Left lobe of liver (tissue), 2 donors: Measurements from ENCODE around the gene CCDC112. TPM values are rescaled to one million over a fixed set of nuclear protein-coding genes. Genes with fewer than 3 reads are reported as not detected.
A peak's percentile ranks its signal among the peaks of the same experiment; 100 is the strongest.
"Not testable (repeated sequence)": the region's sequence is repeated elsewhere in the genome, so short reads cannot be mapped to it uniquely, and the experiment has no call there.

ENCODE experiments used
- ATAC-seq: fragments of 200-7000 bp; cut with Tn5 transposase; one replicate; pipeline ENCODE4 v1.9.1; 2020; ENCODE audit warnings: mild to moderate bottlenecking, moderate library complexity
- DNase-seq: peaks from one replicate; pipeline ENCODE4 v3.0.0-alpha.2; 2020; ENCODE audit warnings: low spot score
- total RNA-seq: library from RNA; stranded (reverse); gene quantifications from one replicate; pipeline ENCODE4 v1.2.1, GENCODE V29; 2021
- donor health status: DM: no; HTN: no; CAD: no; lungs with moderate emphysema.
- donor health status: DM: no; HTN: yes; CAD: no.

Gene CCDC112
- total RNA-seq, 1 donor from 2014 or later: 0.58 TPM

DNA sequence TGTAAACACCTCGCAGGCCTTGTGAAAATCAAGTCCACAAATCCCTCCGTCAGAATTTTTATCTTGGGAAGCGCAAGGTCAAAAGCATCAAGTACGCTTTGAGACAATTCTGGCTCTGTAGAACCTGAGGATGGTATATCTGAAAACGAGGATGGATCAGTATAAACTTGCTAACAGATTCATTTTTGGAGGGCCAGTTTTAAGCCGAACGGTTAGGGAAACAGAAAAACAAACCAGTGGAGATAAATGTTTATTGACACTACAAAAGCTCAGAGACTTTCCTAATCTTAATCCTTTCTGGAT is 33.4 kb downstream of the CCDC112 start:
- DNase-seq (no peak), ATAC-seq (no peak)

DNA sequence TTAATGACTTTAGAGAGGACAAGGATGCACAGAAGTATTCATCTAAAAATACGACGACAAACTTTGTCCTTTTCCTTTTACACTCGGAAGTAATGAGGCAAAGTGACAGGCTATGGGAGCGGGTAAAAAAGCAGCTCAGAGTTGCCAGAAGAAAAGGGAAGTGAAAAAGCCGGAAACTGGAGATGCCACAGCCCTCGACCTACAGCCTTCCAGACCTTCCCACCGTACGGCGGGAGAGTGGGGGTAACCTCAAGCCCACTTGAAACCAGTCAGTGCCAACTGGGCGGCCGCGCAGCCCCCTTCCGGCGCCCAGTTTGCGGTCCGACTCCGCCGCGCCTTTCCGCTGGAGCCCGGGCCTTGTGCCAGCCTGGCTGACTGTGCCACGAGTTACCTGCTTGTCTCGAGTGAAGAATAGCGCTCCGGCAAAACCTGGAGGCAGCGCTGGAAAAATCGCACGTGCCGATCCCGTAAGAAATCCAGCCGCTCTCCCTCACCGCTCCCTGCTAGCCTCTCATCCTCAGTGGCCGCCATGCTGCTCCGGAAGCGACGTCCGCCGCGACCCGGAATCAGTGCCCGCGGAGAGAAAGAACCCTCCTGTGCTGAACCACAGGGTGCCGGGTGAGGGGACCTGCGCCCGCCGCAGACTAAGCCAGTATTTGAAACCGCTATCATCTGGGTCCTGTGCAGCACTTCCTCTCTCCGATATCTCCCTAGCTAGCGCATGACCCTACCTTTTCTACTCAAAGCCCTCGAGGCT is 34.0 kb downstream of the CCDC112 start, which contains the start of gene PGGT1B:
TSS of gene PGGT1B (minus strand) at position 557 of the 757 bp plus-strand sequence. CDS start at position 531, 26 bp downstream.
- peak; percentile 84 for DNase-seq
- peak; percentile 99 for ATAC-seq

DNA sequence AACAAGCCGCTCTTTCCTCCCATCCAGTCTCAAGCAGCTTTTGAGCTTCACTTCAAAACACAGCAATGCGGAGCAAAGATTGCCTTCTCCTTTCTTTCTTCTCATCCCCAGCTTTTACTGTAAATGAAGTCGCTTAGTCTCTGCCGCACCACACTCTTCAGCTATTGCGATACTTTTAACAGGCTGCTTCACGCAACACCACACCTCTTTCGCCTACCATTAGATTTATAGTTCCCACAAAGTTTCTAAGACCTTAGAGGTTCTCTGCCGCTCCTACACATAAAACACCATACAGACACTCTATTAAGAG is 34.5 kb downstream of the CCDC112 start:
- DNase-seq: no peak
- peak; percentile 42 for ATAC-seq

DNA sequence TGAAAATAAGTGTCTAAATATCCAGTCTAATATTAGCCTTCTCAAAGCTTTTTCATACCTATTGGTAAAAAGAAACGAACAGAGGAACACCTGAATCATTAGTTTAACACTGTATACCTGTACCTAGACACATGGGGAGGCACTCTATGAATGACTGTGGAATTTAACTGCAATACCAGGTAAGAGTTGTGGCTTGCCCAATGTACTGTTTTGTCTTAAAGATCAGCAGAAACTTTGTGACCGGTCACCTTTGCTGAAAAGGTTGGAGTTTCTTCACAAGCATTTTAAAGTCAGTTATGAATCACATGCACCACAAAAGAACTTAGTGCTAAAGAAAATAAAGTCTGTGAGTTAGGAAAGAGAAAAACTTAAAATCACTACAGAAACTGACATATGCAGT is 36.2 kb downstream of the CCDC112 start:
- no peak for ATAC-seq
- DNase-seq: no peak

DNA sequence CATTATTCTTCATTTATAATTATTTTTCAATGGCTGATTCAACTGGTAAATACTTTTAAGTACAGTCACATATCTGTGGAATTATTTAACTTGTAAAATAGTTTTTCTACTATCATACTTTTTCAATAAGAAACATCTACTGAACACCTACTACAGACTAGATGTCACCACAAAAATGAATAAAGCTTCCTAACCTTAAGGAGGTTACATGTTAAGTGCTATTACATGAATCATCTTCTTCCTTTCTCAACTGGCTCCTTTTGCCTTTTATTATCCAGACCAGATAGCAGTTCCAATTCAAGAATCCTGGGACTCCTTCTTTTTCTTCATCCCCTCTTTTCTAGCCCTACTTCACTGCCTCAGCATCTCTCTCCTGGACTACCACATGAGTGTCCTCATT is 38.5 kb downstream of the CCDC112 start:
- ATAC-seq (no peak), DNase-seq (no peak)

DNA sequence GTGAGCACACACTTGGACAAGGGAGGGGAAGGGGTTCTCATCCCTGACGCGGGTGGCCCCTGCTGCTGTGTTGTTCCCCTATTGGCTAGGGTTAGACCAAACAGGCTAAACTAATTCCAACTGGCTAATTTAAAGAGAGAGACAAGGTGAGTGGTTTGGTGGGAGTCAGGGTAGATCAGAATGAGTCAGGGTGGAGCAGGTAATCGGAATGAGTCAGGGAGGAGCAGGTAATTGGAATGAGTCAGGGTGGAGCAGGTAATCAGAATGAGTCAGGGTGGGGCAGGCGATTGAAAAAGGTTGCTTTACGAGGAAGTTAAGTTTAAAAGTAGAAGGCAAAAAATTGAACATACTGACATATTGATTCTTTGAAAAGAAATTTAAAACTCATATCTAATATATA is 47.1 kb downstream of the CCDC112 start:
- DNase-seq, ATAC-seq: not testable (repeated sequence)

DNA sequence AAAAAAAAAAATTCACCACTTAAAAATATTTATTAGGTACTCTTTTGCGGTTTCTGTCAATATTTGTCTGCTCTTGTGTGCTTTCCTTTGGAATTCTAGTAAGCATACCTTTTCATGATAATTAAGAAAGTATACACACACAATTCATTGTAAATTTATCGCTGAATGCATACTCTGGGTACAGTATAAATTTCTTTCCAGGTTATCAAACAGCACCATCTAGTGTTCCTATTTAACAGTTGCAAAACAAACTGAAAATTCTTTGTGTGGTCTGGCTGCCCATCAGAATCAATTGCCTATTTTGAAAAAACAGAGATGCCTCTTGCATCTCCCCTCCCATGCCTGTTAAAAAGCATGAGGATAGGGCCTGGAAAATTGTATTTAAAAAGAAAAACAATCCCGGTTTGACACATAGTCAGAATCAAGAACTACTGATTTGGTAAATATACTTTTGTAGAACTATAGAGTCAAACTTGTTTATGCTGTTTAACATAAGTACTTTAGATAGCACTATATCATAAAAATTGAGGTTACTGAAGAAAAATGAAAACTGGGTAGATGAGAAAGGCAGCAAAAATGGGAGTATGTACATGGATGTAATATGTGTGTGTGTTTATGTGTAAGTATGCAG is 50.0 kb downstream of the CCDC112 start:
- ATAC-seq: peak; percentile 84

GRCh38 chr5:115243412-115243811 is 53.0 kb downstream of the CCDC112 start:
- DNase-seq (no peak), ATAC-seq (peak; percentile 72)

More for the DNA sequence above, 50.0 kb downstream of the CCDC112 start:
- DNase-seq: no peak

DNA sequence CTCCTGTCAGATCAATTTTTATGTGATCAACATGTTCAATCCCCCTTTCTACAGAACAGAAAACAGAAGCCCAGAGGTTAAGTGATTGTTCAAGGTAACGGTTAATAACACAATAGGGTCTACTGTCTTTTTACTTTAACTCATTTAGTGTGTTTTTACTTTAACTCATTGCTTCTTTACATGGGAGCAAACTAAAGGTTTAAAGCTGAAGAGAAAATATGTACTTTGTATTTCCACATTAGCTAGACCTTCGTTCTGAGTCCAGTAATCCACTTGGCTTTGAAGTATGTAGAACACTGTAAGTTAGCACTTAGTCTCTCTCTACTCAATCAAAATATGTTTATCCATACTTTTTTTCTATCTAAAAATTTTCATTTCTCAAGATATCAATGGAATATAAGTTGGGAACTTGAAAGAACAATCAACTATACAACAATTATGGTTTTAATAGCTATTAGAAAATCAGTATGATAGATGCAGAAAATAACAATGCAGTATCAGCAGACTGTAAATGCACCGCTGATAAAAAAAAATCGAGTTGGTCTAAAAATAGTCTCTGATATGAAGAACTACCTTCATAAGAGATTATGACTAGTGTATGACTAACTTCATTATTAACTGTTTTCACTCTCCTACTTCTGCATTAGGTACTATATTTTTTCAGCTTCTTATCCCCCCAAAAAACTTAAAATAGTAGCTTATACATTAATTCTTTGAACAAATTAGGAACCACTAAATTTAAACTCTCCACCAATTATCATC is 54.4 kb downstream of the CCDC112 start:
- no peak for DNase-seq
- ATAC-seq: peak; percentile 89

DNA sequence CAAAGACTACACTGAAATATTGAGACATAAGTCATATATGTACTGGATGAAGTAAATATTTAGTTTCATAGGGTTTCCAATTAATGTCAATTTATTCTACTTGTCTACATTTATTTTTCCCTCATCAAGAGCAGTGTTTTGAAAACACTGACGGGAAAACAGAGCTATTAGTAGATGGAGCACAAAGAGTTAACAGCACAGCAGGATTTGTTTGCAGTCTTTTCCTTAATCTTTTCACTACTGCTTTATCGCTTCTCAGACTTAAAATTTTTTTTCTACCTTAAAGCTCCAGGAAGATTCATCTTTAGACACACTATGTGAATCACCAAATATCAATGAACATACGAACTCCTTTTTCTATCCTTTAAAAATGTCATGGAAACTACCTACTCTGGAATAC is 59.4 kb downstream of the CCDC112 start:
- DNase-seq (no peak), ATAC-seq (no peak)

- ATAC-seq (no peak), DNase-seq (no peak)
Observed at GRCh38 chr5:115236599-115236998, 59.9 kb downstream of the CCDC112 start.

GRCh38 chr5:115231598-115231997 is 64.9 kb downstream of the CCDC112 start:
- no peak for ATAC-seq

DNA sequence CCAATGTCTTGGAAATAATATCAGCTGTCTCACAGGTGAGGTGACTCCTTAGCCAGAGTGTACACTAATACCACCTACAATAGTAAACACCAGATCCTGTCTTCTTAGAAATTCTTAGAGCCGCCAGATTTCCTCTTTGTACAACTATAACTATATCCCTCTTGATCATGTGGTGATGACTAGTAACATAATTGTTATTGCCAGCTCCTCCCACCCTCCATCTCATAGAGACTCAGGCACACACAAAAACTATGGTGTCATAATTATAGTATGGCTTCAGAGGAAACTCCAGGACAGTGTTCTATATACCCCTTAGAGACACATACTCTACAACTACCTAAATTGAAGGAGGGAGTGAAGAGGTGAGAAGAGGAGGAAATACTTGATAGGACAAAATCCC is 66.8 kb downstream of the CCDC112 start:
- ATAC-seq (no peak), DNase-seq (no peak)

More at GRCh38 chr5:115231598-115231997, 64.9 kb downstream of the CCDC112 start:
- no peak for DNase-seq

GRCh38 chr5:115227281-115227680 is 69.2 kb downstream of the CCDC112 start:
- no peak for ATAC-seq
- DNase-seq: no peak

Other genes with a start within 250 kb of the CCDC112 start
- 0.73 TPM for gene TRIM36, start 126.7 kb downstream of the CCDC112 start, total RNA-seq
- gene PGGT1B, start 33.8 kb downstream of the CCDC112 start, total RNA-seq: 23.2 TPM
- 7.6 TPM for gene FEM1C, start 248.1 kb upstream of the CCDC112 start, total RNA-seq